MM.1S (cell line): Measurements from ENCODE around the gene NME7.

Experiments
- CTCF ChIP-seq: fragments of 300-600 bp; sonication (generic); IDR thresholded peaks from 2 replicates; pipeline ENCODE4 v1.5.1; 2016; ENCODE audit warnings: antibody characterized with exemption, low read length, mixed read lengths
- EZH2 ChIP-seq: fragments of 300-600 bp; sonication (generic); optimal IDR thresholded peaks from 2 replicates; pipeline ENCODE3; 2017; ENCODE audit warnings: low read depth, mild to moderate bottlenecking, antibody characterized with exemption, low read length, mixed read lengths
- EZH2phosphoT487 ChIP-seq: fragments of 300-600 bp; sonication (generic); IDR thresholded peaks from 2 replicates; pipeline ENCODE4 v1.6.1; 2018; ENCODE audit warnings: antibody characterized with exemption, low read length

- TF ChIP-seq EZH2phosphoT487 (no peak), CTCF (no peak), EZH2 (no peak)
These were observed 79.6 kb downstream of the NME7 start for GRCh38 chr1:169288011-169288414.
